Mesodermal cell (in vitro differentiated cells): ENCODE results near the gene HMGXB3.

Source experiments
- H3K27ac ChIP-seq: 2 replicates; pipeline ENCODE4 v1.7.0; 2013; ENCODE audit warnings: mild to moderate bottlenecking, low read depth, low read length, moderate library complexity; ENCODE audit not compliant: severe bottlenecking
- H3K36me3 ChIP-seq: 2 replicates; pipeline ENCODE4 v1.7.1; 2013; ENCODE audit warnings: mild to moderate bottlenecking, low read length, moderate library complexity; ENCODE audit not compliant: control insufficient read depth, insufficient read depth
- H3K4me1 ChIP-seq: one replicate; pipeline ENCODE4 v1.7.1; 2013; ENCODE audit warnings: mild to moderate bottlenecking, low read length; ENCODE audit not compliant: insufficient read depth, control insufficient read depth, poor library complexity, severe bottlenecking
- H3K4me3 ChIP-seq: 2 replicates; pipeline ENCODE4 v1.7.0; 2013; ENCODE audit warnings: low read length, control low read depth, mild to moderate bottlenecking; ENCODE audit not compliant: insufficient read depth, poor library complexity, severe bottlenecking; ENCODE audit errors: extremely low read depth
- H3K9me3 ChIP-seq: 2 replicates; pipeline ENCODE4 v1.7.1; 2013; ENCODE audit warnings: mild to moderate bottlenecking, low read length, moderate library complexity; ENCODE audit not compliant: control insufficient read depth
- WGBS, 2 experiments: methylation state at CpG; one replicate each; pipeline ENCODE4 v1.1.5; 2013; ENCODE audit warnings: missing lambda C conversion rate in 2 of 2; ENCODE audit not compliant: insufficient coverage in 2 of 2; 5-methylcytosine and 5-hydroxymethylcytosine counted together

HMGXB3 gene

GRCh38 chr5:150068961-150069645, 68.6 kb downstream of the HMGXB3 start:
- H3K27ac ChIP-seq = no peak overlapping the region
- WGBS, 2 experiments = 87 to 93% methylated on average over 6 to 8 of the region's 12 CpGs
- no peaks in the 10 kb centered on the region for H3K36me3 ChIP-seq
- H3K4me3 ChIP-seq = no peak overlapping the region
- peaks cover 19% of the 10 kb centered on the region for H3K4me1 ChIP-seq
- no peaks in the 10 kb centered on the region for H3K9me3 ChIP-seq

GRCh38 chr5:150069672-150070627, 69.4 kb downstream of the HMGXB3 start:
- WGBS, 2 experiments = 84 to 87% methylated on average over 12 to 13 of the region's 25 CpGs

GRCh38 chr5:150070821-150071220, 70.3 kb downstream of the HMGXB3 start:
- Histone ChIP-seq H3K9me3 (no peaks in the 10 kb centered on the region), H3K36me3 (no peaks in the 10 kb centered on the region), H3K4me1 (peaks cover 9% of the 10 kb centered on the region), H3K4me3 (no peak overlapping the region), H3K27ac (no peak overlapping the region)
- WGBS, 2 experiments = 92 to 93% methylated on average over 2 of the region's 3 CpGs

More at GRCh38 chr5:150069672-150070627, 69.4 kb downstream of the HMGXB3 start:
- Histone ChIP-seq H3K27ac (no peak overlapping the region), H3K4me3 (no peak overlapping the region), H3K4me1 (peaks cover 16% of the 10 kb centered on the region), H3K9me3 (no peaks in the 10 kb centered on the region), H3K36me3 (no peaks in the 10 kb centered on the region)

GRCh38 chr5:150073086-150073625, 72.6 kb downstream of the HMGXB3 start:
- no peaks in the 10 kb centered on the region for H3K9me3 ChIP-seq

GRCh38 chr5:150073677-150074076, 73.1 kb downstream of the HMGXB3 start:
- H3K4me3 ChIP-seq = no peak overlapping the region
- no peaks in the 10 kb centered on the region for H3K4me1 ChIP-seq
- no peaks in the 10 kb centered on the region for H3K9me3 ChIP-seq
- H3K36me3 ChIP-seq = no peaks in the 10 kb centered on the region
- H3K27ac ChIP-seq = no peak overlapping the region
- 33 to 94% methylated on average over 1 to 2 of the region's 3 CpGs for WGBS, 2 experiments

More at GRCh38 chr5:150073086-150073625, 72.6 kb downstream of the HMGXB3 start:
- Histone ChIP-seq H3K4me3 (no peak overlapping the region), H3K27ac (no peak overlapping the region), H3K4me1 (no peaks in the 10 kb centered on the region), H3K36me3 (no peaks in the 10 kb centered on the region)
- 94 to 97% methylated on average over 3 to 5 of the region's 5 CpGs for WGBS, 2 experiments

- no peak overlapping the region for H3K4me3 ChIP-seq
- H3K27ac ChIP-seq = no peak overlapping the region
- no peaks in the 10 kb centered on the region for H3K9me3 ChIP-seq
- H3K4me1 ChIP-seq = no peaks in the 10 kb centered on the region
- H3K36me3 ChIP-seq = no peaks in the 10 kb centered on the region
- 94 to 100% methylated on average over 4 of the region's 4 CpGs for WGBS, 2 experiments
Measured at GRCh38 chr5:150075233-150075632, 74.7 kb downstream of the HMGXB3 start.

- H3K27ac ChIP-seq = no peak overlapping the region
- no peak overlapping the region for H3K4me3 ChIP-seq
- H3K9me3 ChIP-seq = no peaks in the 10 kb centered on the region
- 90 to 97% methylated on average over 3 to 4 of the region's 4 CpGs for whole genome bisulfite sequencing, 2 experiments
- no peaks in the 10 kb centered on the region for H3K36me3 ChIP-seq
- H3K4me1 ChIP-seq = no peaks in the 10 kb centered on the region
Measured at GRCh38 chr5:150075806-150076205, 75.3 kb downstream of the HMGXB3 start.

- no peaks in the 10 kb centered on the region for H3K36me3 ChIP-seq
- H3K4me3 ChIP-seq = no peak overlapping the region
Measured at GRCh38 chr5:150077060-150077459, 76.5 kb downstream of the HMGXB3 start.

GRCh38 chr5:150077996-150078801, 77.7 kb downstream of the HMGXB3 start:
- 81 to 92% methylated on average over 7 to 8 of the region's 8 CpGs for WGBS, 2 experiments
- H3K36me3 ChIP-seq = no peaks in the 10 kb centered on the region
- H3K9me3 ChIP-seq = no peaks in the 10 kb centered on the region
- H3K27ac ChIP-seq = no peak overlapping the region
- H3K4me1 ChIP-seq = peaks cover 7% of the 10 kb centered on the region
- H3K4me3 ChIP-seq = no peak overlapping the region

More at GRCh38 chr5:150077060-150077459, 76.5 kb downstream of the HMGXB3 start:
- WGBS, 2 experiments = 87 to 94% methylated on average over 8 of the region's 8 CpGs
- H3K4me1 ChIP-seq = peaks cover under 1% of the 10 kb centered on the region
- H3K9me3 ChIP-seq = no peaks in the 10 kb centered on the region
- H3K27ac ChIP-seq = no peak overlapping the region
